Putamen (tissue), 1 donor: Measurements from ENCODE around the gene THOP1.

ENCODE experiments used
- DNase-seq: peaks from one replicate; pipeline ENCODE4 v3.0.0-alpha.2; 2016; ENCODE audit warnings: low spot score

THOP1 gene

DNA sequence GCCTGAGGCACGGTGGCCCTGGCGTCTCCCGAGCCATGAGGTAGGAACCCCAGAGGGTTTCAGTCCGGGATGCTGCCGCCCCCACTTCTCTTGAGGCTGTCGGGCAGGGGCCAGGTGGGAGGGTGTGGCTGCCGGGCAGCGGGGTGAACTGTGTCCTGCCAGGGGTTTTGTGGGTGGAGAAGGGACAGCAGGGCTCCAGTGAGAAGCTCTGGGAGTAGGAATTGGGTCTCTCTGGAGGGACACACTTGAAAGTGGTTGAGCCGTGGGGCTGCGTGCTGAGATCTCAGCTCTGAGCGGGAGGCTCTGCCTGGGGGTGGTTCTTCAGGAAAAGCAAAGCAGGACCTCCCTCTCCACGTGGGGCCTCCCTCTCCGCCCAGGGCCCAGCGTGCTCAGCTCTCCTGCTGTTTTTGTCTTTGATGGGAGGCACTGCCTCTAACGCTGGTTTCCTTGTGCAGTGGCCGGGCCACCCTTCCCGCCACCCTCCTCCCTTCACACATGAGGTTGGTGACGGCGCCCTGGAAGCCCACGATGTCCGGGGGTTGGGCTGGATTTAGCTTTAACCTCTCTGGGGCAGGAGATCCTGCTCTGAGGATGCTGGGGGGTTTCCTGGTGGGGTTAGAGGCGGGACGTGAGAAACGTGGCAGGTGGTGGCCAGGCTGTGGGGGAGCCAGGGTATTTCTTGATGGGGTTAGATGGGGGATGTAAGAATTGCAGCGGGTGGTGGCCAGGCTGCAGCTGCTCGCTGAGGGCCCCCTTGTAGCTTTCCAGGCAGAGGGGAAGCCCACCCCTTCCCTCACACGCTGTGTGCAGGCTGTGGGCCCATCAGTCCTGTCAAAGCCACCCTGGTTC lies 19.1 kb downstream of the THOP1 start:
- DNase-seq, result no peak

GRCh38 chr19:2805261-2805900 lies 20.1 kb downstream of the THOP1 start:
- DNase-seq, result no peak

DNA sequence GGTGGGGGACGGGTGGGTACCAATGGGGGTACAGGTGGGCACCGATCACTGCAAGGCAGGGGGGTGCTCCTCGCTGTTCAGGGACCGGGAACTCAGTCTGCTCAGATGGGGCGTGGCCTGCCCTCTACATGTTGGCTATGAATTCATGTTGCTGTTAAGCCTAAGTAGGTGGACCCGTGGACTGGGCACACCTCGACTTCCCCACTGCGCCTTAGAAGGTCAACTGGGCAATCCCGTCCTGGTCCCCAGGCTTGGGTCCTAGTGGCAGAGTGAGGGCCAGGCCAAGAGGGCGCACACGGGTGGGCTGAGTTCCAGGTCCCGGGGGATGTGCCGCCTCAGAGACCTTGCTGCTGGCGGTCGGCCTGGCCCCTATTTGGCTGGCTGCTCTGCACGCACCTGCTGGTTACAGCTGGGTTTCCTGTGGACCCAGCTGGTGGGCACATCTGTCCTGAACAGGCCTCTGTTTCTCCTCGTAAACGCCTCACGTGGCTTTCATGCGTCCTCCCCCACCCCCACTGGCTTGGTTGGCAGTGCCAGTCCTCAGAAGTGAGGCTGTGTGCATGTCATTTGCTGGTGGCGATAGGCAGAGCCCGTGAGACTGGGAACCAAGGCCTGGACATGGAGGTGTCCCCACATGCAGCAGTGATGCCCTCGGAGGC lies 20.8 kb downstream of the THOP1 start:
- no peak for DNase-seq

- no peak for DNase-seq
Observed at GRCh38 chr19:2806736-2807378, 21.6 kb downstream of the THOP1 start.

DNA sequence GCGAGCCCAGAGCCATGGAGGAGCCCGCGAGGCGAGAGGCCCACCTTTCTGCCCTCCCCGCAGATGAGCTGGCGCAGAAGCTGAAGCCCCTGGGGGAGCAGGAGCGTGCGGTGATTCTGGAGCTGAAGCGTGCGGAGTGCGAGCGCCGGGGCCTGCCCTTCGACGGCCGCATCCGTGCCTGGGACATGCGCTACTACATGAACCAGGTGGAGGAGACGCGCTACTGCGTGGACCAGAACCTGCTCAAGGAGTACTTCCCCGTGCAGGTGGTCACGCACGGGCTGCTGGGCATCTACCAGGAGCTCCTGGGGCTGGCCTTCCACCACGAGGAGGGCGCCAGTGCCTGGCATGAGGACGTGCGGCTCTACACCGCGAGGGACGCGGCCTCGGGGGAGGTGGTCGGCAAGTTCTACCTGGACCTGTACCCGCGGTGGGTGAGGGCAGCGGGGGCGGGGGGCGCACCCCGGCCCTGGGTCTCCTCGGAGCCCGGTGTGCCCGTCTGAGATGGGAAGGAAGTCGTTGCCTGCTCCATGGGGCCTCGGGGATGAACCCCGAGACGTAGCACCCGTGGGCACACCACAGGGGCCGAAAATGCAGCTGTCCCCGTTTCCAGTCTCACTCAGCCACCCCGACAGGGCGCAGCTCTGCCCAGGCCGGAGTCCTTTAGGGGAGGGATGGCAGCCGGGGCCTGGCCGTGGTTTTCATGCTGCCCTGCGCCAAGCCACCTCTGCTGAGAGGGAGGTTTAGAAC lies 22.3 kb downstream of the THOP1 start:
- no peak for DNase-seq

DNA sequence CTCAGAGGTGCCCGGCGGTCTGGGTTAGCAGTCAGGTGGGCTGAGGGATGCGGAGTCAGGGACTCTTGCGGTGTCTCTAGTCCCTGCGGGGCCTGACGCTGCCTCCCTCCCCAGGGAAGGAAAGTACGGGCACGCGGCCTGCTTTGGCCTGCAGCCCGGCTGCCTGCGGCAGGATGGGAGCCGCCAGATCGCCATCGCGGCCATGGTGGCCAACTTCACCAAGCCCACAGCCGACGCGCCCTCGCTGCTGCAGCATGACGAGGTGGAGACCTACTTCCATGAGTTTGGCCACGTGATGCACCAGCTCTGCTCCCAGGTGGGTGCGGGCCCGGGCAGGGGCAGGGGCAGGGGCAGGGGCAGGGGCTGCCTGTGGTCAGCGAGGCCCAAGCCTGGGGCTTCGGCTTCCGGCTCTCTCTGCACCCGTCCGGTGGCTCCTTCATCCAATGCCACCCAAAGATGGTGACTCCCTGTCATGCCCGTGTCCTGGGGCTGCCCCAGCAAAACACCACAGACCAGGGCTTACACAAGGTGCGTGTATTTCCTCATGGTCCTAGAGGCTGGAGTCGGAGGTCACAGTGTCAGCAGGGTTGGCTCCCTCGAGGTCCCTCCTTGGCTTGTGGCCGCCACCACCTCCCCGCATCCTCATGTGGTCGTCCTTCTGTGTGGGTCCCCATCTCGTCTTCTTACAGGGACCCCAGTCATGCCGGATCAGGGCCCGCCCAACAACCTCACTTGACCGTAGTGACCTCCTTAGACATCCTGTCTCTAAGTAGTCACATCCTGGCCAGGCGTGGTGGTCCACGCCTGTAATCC lies 23.0 kb downstream of the THOP1 start:
- no peak for DNase-seq

GRCh38 chr19:2809387-2810140 lies 24.3 kb downstream of the THOP1 start:
- DNase-seq, result no peak

- no peak for DNase-seq
Observed at GRCh38 chr19:2810141-2811091, 25.1 kb downstream of the THOP1 start.

- no peak for DNase-seq
Observed at GRCh38 chr19:2811221-2811722, 26.0 kb downstream of the THOP1 start.

- no peak for DNase-seq
Observed at GRCh38 chr19:2811735-2812413, 26.6 kb downstream of the THOP1 start.

GRCh38 chr19:2812414-2813234 lies 27.3 kb downstream of the THOP1 start:
- no peak for DNase-seq

DNA sequence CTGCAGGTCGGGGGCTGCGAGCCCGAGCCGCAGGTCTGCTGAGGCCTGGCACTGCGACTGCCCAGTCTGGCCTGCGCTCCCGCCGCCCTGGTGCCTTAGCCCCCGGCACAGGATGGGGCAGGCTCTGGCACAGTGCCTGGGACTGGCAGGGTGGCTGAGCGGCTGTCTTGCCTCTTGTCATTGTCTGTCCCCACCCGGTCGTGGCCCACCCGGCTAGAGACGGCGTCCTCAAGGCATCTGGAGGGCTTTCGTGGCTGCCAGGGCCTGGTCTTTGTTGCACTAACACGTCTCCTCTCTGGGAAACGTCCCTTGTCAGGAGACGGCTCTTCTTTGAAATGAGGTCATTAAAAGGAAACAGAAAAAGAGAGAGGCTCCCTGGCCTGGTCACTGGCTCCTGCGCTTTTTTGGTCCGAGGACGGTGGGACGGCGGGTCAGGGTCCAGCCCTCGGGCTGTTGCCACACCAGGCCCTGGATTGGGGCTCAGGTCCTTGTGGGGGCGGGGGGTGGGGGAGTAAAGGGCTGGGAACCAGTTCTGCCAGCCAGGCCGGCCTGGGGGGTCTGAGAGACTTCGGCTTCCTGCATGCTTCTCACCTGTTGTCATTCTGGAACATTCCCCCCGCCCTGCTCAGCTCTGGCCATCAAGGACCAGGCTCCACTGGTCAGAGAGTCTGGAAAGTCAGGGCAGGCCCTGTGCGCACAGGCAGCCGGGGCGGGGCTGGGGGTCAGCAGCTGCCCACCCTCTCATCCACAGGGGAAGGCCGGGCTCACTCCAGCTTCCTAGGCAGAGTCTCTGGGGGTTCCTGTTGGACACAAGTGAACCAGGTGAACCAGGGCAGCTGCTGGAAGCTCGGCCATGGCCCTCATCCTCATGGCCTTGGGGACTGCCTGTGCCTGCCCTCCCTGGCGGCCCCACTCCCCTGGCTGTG lies 28.2 kb downstream of the THOP1 start:
- DNase-seq, result no peak

DNA sequence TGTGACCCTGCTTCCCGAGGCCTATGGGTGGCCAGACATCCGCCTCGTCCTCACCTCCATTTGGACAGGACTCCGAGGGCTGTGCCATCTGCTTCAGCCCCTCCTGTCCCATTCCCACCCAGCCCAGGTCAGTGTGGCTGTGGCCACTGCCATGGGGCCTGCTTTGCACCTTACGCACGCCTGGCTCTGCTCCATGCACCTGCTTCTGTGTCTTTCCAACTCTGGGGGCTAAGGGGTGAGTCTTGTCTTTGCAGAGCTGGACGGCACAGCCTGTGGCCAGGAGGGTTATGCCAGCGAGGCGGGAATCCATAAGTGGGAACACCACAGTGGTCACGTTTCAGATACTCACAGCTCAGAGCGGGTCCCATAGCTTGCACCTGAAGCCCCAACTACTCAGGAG lies 29.1 kb downstream of the THOP1 start:
- no peak for DNase-seq

DNA sequence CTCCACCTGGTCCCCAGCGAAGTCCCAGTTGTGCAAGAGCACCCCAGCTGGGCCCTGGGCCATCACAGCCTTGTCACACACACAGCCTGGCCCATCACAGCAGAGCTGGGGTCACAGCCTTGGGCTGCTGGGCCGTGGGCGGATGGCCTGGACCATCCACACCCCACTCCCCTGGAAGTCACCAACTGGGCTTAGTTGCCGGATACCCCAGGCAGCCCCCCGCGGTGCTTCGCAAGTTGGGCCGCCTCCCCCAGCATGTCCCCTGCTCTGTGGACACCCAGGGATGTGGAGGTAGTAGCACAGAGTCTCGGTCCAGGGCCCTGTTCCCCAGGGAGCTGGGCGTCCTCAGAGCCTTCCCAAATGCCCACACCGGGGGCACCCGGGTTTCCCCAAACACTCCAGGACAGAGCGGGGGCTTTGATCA lies 29.9 kb downstream of the THOP1 start:
- no peak for DNase-seq

DNA sequence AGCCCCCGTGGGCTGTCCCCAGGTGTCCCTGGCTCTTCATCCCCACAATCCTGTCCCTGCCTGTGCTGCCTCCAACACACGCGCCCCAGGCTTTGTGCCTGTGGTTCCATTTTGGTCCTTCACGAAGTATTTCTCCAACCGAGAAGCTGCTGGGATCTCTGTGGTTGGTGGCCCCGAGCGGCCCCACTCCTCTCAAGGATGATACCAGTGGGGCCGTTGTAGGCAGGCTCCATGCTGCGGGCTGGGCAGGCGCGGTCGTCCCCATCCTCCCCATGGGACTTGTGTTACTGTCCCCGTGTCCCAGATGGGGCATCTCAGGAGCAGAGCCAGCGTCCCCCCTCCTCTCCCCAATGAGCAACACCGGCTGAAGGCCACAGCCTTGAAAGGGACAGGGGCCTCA lies 30.6 kb downstream of the THOP1 start:
- DNase-seq, result no peak

GRCh38 chr19:2816641-2817040 lies 31.3 kb downstream of the THOP1 start:
- no peak for DNase-seq
